Activated gamma-delta T cell treated with Interleukin-2 at 50 U/mL for 16 hours (primary cell): Measurements from ENCODE around the gene SIAE.

Source experiments
- DNase-seq: peaks from one replicate; pipeline ENCODE4 v3.0.0-alpha.2; 2020

SIAE gene, protein sequence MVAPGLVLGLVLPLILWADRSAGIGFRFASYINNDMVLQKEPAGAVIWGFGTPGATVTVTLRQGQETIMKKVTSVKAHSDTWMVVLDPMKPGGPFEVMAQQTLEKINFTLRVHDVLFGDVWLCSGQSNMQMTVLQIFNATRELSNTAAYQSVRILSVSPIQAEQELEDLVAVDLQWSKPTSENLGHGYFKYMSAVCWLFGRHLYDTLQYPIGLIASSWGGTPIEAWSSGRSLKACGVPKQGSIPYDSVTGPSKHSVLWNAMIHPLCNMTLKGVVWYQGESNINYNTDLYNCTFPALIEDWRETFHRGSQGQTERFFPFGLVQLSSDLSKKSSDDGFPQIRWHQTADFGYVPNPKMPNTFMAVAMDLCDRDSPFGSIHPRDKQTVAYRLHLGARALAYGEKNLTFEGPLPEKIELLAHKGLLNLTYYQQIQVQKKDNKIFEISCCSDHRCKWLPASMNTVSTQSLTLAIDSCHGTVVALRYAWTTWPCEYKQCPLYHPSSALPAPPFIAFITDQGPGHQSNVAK

DNA sequence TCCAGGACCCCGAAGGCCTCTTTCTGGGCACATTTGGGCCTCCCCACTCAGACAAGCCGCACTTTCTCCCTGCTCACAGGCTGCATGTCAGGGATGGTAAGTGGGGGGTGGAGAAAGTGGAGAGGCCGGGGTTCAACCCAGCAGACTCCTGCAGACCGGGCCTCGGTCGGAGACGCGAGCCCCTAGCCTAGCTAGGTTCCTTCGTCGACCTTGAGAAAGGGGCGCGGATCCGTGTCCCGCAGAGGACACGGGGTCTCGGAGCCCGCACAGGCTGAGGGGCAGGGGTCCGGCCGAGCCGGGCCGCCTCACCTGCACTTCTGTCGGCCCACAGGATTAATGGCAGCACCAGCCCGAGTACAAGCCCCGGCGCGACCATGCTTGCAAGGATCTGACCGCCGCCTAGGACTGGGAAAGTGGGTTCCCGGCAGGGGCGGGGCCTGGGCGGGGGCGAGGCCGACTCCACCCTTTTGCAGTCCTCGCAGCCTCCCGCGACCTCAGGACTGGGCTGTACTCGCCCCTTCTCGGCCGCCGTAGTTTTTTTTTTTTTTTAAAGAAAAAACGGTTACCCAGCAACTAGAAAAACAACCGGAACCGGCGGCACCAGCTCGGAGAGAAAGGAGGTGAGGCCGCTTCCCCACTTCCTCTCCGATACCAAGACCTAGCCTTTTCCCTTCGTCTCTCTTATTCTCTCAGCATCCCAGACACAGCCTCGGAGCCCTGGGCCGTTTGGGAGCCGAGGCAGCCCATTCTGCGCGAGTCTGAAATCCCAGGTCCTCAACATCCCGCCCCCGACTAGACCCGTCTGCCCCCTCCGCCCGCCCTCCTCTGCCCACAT is at the start of gene SIAE, which contains the start of gene SPA17:
Gene SIAE (minus strand): TSS at position 407 of the 835 bp plus-strand sequence. CDS start 31 bp downstream, at position 376.
Gene SPA17 (plus strand): TSS at position 572 of the 835 bp plus-strand sequence. CDS start 1,361 bp downstream, outside the sequence.
- peak; percentile 74 for DNase-seq

DNA sequence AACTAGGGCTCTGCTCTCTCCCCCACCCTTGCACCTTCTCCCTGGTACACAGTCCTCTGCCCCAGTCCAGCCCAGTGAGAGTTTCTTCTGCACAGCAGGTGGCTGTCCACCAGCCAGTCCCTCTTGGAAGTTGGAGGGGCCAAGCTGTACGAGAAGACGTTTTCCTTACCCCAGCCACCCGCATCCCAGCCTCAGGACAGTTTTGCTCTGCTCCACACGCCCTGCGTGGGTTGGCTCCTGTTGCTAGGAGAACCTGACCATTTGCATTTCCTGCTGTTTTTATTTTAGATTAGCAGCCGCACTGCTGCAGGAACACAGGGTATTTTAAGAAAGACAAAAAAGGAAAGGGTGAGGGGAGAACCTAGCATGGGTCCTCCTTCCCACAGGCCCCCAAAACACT is 48.6 kb upstream of the SIAE start:
- no peak for DNase-seq

DNA sequence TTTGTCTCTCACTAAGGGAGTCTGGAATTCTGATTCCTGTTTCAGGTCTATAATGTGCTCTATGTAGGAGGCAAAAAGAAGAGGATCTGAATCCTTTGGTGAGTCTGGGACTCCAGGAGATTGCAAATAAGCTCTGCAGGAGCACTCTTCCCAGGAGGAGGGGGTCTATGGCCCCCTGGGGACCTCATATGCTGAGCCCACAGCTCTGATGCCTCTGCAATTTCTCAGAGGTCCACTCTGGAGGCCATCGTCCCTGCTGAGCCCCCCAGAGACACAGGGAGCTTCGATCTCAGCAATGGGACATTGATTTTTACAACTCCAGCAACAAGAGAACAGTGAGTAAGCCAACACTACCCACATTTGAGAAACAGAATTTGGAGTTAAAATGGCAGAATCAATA is 46.0 kb upstream of the SIAE start:
- no peak for DNase-seq

DNA sequence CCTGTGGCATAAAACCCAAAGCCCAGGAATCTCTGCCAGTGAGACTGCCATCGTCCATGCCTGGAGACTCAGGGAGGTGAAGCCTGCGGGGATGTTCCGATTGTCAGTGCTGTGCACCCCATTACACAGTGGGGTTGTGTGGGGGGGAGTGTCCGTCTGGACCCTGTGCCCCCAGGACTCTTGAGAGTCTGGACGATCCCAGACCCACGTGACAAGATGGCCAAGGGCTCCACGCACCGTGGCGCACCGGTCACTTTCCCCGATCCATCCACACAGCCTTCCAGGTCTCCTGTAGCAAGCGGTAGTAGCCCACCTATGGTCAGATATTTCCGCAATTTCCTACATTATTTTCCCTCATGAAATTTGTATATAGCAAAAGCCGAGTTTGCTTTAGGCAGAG is 45.3 kb upstream of the SIAE start:
- DNase-seq, result no peak

DNA sequence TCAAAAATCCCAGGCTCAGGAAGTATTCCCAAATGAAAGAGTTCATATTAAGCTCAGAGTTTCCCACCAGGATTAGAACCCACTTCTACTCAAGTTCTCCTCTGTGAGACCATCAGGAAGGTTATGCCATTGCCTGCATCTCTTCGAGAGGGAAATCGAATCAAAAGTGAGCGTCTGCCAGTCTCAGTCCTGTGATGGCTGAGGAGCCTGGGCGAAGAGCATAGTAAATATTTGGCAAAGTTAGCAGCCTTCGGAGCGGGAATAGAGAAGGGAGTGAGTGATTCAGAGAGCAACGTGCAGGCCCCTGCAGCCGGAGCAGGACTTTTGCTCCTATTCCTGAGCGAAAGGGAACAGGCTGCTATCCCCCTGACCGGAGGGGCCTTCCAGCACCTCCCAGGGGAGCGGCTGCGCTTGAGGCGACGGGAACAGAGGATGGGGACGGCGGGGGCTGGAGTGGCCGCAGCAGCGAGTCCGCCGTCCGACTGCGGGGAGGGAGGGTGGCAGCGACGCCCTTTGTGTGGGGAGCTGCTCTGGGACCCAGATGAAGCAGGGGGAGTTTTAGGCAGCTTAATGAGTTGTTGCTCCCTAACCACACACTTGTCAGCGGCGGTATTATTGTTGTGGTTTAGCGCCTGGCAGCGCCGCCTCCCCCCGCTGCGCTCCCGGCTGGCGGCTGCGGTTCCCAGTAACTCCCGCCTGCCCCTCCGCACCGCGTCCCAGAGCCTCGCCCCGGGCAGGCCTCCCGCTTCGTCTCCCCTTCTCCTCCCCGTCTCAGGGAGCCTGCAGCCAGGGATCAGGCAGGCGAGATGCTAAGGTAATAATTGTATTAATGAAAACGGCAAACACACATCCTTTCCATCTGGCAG is 44.5 kb upstream of the SIAE start:
- peak; percentile 6 for DNase-seq

DNA sequence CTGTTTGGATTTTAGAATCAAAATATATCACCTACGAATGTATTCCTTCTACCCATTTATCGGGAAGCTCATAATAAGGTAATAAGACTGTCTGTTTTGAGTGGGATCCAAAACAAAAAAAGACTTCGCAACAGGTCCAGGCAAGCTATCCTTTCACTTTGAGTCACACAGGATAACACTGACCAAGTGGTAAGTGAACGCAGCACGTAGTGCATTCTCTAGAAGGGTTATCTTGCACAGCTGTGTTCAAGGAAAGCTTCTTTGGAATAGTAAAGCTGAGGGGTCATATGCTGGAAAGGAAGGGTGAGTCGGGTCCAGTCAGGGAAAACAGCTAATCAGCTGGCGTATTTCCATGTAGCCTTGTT is 43.9 kb upstream of the SIAE start:
- no peak for DNase-seq

DNA sequence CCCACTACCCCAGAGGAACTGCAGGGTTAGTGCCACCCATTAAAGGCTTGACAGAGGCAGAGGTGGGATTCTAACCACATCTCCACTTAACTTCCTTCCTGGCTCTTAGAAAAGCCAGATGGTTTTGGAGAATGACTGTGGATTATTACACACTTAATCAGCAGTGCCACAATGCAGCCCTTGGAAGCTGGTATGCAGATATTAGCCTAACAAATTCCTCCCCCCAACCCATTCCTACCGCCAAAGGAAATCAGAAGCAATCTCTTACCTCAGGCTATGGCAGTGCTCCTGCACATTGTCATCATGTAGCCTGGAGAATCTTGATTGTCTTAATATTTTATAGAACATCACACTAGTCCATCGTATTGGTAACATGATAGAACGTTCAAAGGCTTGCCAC is 43.1 kb upstream of the SIAE start:
- no peak for DNase-seq

DNA sequence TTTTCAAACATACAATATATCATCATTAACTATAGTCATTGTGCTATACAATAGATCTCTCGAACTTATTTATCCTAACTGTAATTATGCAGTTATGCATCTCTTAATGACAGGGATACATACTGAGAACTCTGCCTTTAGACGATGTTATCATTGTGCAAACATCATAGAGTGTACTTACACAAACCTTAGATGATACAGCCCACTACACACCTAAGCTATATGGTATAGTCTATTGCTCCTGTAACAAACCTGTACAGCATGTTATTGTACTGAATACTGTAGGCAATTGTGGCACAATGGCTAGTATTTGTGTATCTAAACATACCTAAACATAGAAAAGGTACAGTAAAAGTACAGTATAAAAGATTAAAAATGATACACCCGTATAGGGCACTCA is 38.9 kb upstream of the SIAE start:
- no peak for DNase-seq

DNA sequence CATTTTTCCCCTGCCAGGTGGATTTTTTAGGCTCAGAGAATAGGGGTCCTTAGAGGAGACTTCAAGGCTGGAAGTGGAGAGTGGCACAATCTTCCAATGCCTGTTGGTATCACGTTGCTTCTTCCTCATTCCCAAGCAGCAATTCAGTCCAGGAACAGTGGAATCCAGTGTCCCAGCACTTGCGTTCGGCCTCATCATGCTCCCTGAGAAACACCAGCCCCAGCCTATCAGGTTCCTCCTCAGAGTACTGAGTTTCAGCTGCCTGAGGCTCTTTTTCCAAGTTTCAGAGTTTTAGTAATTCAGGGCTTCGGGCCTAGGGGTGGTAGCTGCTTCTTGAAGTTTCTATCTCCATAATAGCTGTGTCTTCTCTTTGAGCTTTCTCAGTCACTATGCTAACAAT is 34.3 kb upstream of the SIAE start:
- DNase-seq, result no peak

DNA sequence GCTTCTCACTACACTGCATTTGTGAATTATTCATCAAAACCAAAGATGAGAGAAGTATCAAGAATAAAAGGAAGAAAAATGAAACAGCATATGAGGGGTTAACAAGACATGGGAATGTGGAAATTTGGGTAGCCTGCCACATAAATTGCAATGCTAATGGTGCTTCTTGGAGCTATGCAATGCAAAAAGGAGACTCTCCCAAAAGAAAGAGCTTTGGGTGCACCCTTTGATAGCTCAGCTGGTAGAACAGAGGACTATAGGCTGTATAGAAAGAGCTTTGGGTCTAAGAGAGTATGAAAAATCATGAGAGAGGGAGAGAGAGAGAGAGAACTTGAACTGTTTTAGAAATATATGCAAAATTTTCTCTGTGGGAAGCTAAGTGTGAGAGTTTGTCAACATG is 26.5 kb upstream of the SIAE start:
- DNase-seq, result no peak

DNA sequence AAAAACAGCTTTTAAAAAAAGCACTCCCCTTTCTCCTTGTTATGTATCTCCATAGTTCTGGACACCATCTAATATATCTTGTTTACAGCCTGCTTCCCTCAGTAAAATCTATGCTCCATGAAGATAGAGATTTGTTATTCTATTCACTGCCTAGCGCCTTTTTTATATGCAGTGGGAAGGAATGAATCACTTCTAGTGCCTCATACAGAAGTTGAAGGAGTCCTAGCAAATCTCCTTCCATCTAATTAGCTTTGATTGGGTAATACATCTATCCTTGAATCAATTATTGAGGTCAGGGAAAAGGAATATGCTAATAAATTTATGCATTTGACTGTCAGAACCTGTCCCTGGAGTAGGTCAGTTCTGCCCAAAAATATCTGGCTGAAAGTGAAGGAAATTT is 26.0 kb upstream of the SIAE start:
- DNase-seq, result no peak

DNA sequence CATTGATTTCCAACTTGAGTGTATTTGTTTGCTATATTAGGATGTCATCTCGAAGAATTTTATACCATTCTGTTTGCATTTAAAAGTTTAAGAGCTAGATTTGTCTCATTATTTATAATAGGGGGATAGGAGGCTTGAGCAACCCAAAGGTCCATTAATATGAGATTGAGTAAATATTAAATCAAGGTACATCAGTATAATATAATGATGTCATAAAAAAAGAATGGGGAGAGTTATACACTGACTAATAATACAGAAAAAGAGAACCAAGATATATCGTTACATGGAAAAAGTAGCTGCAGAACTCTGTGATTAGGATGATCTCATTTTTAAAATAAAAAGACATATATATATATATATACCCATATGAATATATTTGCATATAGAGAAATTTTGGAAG is 19.6 kb upstream of the SIAE start:
- no peak for DNase-seq

DNA sequence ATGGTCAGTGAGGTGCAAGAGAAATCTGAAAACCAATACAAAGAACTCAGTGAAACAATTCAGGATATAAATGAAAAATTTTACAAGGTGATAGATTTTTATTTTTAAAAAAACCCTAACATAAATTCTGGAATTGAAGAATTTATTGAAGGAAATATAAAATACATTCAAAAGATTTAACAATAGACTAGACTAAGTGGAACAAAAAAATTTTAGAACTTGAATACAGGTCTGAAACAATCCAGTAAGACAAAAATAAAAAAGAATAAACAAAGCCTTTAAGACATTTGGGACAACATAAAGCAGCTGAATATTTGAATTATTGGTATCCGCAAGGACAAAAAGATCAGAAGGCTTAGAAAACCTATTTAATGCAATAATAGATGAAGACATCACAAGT is 8.9 kb upstream of the SIAE start:
- no peak for DNase-seq

DNA sequence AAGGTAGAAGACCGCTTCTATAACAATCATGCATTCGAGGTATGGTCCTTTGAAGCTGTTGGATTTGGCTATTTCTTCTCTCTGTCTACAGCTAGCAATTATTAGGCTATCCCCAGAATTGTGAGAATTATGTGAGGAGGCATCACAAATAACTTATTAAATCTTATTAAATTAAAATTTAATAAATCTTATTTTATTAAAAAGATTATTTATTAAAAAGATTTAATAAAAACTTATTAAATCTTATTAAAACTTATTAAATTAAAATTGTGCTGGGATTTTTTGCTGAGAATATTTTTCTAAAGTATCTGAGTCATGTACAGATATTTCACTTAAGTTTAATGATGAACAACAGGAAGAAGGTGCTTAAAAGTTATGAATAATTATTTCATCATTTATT is 7.9 kb upstream of the SIAE start:
- no peak for DNase-seq

DNA sequence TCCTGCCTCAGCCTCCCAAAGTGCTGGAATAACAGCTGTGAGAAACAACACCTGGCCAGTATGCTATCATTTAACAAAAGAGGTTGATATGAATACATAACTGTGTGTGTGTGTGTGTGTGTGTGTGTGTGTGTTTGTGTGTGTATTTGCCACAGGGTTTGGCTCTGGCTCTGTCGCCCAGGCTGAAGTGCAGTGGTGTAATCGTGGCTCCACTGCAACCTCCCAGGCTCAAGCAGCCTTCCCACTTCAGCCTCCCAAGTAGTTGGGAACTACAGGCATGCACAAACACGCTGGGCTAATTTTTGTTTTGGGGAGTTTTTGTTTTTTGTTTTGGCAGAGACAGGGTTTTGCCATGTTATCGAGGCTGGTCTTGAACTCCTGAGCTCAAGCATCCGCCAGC is 4.9 kb upstream of the SIAE start:
- DNase-seq, result no peak

DNA sequence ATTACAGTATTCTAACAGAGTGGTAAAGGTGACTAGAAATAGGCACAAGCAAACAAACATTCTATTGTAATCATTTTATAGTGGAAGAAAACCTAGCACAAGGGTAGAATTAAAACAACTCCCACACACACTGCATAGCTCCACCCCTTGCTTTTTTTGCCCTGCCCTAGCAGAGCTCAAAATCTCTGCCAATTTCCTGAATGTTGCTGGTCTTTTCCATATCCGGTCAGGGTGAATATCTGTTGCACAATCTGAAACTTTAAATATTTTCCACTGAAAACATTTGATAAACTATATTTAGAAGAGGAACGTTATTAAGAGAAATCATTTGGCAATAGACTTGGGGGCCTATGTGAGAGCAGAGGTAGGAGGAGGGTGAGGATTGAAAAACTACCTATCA is 2.8 kb upstream of the SIAE start:
- DNase-seq, result no peak

DNA sequence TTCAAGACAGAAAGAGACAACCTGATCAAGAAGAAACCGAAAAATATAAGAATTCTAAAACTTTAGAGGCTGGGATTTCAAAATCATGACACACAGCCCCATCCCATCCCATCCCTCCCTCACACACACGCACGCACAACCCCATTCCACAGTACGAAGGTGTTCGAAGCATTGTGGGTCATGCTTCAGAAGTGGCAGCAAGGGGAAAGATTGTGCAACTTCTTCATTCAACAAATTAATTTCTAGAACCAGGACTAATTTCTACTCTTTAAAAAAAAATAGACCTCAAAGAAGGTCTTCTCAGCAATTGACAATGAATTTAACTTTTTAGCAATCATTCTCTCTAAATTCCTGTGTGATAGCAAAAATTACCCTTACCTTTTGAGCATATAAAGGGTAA is 1.0 kb upstream of the SIAE start:
- no peak for DNase-seq

DNA sequence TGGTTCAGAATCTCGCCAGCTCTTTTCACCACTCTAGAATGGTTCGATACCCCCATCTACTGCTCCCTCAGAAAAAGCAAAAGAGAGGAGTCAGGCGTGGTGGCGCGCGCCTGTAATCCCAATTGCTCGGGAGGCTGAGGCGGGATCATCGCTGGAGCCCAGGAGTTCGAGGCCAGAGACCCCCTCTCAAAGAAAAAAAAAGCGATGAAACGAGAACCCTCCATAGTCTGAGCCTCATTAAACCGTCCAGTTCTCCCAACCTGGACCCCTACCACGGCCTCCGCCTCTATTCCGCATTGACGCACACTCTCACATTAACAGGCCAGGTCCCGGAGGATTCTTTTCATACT is 604 bp upstream of the SIAE start:
- no peak for DNase-seq

DNA sequence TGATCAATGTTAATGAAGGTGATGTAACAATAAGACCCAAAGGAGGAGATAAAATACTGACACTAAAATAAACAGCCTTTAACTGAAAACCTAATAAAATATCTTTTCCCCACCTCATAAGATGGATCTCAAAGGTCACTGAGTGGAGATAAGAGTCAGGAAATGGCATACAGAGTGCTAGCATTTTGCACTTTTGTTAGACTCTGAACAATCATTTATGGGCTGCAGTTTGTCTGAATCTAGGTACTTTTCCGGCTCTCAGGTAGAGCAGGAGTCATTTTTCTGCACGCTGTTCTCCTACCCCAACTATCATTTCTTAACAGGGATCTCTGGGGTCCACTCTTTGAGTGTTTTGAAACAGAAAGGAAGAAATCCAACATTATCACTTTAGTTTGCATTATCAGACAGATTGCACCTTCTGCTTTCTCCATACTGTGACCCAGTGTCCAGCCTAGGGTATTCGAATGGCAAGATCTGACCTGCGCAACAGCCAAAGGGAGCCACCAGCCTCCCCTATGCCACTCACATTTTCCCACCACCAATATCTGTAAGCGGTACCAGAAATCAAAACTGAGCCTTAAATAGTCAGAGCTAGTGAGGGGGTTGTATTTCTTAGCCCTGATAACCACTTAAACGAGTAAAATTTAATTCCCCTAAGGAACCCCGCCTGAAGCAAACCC is 863 bp downstream of the SIAE start:
- DNase-seq, result no peak

DNA sequence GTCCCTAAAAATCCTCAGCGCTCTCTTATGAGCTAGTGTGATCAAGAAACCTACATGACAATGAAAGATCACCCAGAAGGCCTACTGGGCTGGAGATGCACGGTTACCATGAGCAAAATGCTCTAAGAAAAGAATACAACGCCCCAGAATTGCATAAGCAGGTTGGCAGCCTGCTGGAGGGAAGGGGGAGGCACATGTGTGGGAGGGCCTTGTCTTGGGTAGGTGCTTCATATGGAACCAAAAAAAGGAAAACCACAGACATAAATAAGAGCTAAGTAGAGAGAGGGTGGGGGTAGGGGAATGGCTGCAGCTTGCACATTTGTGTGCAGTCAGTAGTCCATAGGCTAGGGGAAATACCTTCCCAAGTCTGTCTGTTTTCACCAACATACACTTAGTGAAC is 2.8 kb downstream of the SIAE start:
- DNase-seq, result no peak

DNA sequence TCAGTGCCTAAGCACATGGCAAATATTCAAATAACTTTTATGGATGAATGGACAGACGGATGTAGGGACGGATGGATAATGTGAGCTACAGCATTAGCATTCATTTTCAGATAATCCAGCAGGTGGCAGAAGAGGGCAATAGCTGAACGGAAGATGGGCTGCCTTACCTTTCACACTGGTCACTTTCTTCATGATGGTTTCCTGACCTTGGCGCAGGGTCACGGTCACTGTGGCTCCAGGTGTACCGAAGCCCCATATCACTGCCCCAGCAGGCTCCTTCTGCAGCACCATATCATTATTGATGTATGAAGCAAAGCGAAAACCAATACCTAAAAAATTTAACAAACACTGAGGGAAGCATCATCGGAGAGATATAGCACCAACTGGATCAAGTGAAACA is 4.3 kb downstream of the SIAE start:
- peak; percentile 37 for DNase-seq

DNA sequence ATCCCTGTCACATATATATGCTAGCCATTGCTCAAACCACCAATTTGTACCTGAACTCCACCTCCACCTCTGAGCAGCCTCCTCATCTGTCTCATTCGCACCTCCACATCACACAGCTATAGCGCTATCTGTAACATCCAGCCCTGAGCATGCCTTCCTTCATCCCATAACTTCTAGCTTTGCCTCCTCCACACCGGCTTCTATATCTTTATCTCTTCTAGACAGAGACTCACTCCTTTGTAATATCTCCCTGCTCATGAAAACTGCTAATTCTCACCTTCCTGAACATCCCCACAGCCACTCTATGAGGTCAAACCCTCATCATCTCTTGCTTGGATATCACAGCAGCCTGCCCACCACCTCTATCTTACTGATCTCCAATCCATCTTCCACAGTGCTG is 5.9 kb downstream of the SIAE start:
- DNase-seq, result no peak

DNA sequence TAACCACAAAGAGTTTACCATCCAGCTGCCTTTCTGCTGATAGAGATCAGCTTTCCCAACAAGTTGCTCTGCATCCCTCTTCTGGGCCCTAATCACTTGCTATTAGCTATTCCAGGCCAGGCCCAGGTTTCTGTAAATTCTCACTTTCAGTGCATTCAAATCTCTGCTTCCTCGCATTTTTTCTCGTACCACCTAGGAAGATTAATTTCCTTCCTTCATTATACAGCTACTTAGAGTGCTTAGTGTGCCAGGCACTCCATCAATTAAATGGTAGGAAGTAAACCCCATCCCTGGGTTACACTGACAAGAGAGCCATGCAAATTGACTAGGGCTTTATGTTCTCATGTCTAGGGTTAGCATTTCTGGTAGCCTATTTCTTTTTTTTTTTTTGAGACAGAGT is 9.7 kb downstream of the SIAE start:
- no peak for DNase-seq
